A549 (cell line): ENCODE results near the gene ADAM12. TPM values are rescaled to one million over a fixed set of nuclear protein-coding genes. Genes with fewer than 3 reads are reported as not detected.

Source experiments
- ATAC-seq, 2 experiments: fragments of 200-7000 bp in 1 of 2; fragments of >200 bp in 1 of 2; cut with Nextera tagmentation in 1 of 2; cut with Tn5 transposase in 1 of 2; 3 replicates each; pipeline versions ENCODE4 v1.8.0 to v1.9.1; 2018 to 2020; ENCODE audit warnings: mild to moderate bottlenecking in 1 of 2, moderate library complexity in 1 of 2
- CTCF ChIA-PET: fragments of 300-600 bp; sonication (Branson Sonifier 250); formaldehyde crosslinking; extraction: SDS; loops from one replicate; lab custom pipeline; 2021; ENCODE audit warnings: antibody characterized with exemption, inconsistent platforms; lab: Yijun Ruan, JAX
- POLR2A ChIA-PET: fragments of 350-600 bp; formaldehyde crosslinking; extraction: SDS; loops from one replicate; lab custom pipeline; 2021; ENCODE audit warnings: antibody characterized with exemption, inconsistent platforms; lab: Yijun Ruan, JAX
- DNase-seq, 2 experiments: peaks; one replicate each; pipeline versions ENCODE4 v3.0.0 to v3.0.0-alpha.2; 2011 to 2016; ENCODE audit warnings: low read depth in 1 of 2, low spot score in 1 of 2
- FAIRE-seq: peaks from 2 replicates; lab custom pipeline; 2011; peaks lifted over from hg19 to GRCh38; lab: Jason Lieb, UNC
- H3K27ac ChIP-seq, 2 experiments: fragments of >200 bp; sonication (Bioruptor Twin); formaldehyde crosslinking; 3 replicates each; pipeline ENCODE4 v1.5.1; 2016 to 2017
- H3K4me1 ChIP-seq: fragments of >200 bp; sonication (Bioruptor Twin); formaldehyde crosslinking; 3 replicates; pipeline ENCODE4 v1.6.1; 2016
- H3K4me2 ChIP-seq: fragments of >200 bp; sonication (Bioruptor Twin); formaldehyde crosslinking; 3 replicates; pipeline ENCODE4 v1.6.1; 2016
- H3K4me3 ChIP-seq: fragments of >200 bp; sonication (Bioruptor Twin); formaldehyde crosslinking; 3 replicates; pipeline ENCODE4 v1.5.1; 2016
- H3K9me3 ChIP-seq: fragments of >200 bp; sonication (Bioruptor Twin); formaldehyde crosslinking; 3 replicates; pipeline ENCODE4 v1.6.1; 2016
- BCL3 ChIP-seq: fragments of >200 bp; sonication (Bioruptor Twin); formaldehyde crosslinking; IDR thresholded peaks from 3 replicates; pipeline ENCODE4 v1.6.1; 2016
- BHLHE40 ChIP-seq: IDR thresholded peaks from 2 replicates; pipeline ENCODE4 v1.6.1; 2012; ENCODE audit warnings: low read depth, low read length, inconsistent platforms
- CBX2 ChIP-seq: fragments of 200-600 bp; sonication (generic); IDR thresholded peaks from 2 replicates; pipeline ENCODE4 v1.6.1; 2016; ENCODE audit warnings: low read depth, mild to moderate bottlenecking, borderline replicate concordance
- CHD4 ChIP-seq: fragments of 200-600 bp; sonication (generic); IDR thresholded peaks from 2 replicates; pipeline ENCODE4 v1.6.1; 2016; ENCODE audit warnings: antibody characterized with exemption, mild to moderate bottlenecking, borderline replicate concordance
- CTCF ChIP-seq: fragments of >200 bp; sonication (Bioruptor Twin); formaldehyde crosslinking; IDR thresholded peaks from 3 replicates; pipeline ENCODE4 v1.5.1; 2016
- EHMT2 ChIP-seq: fragments of 200-600 bp; sonication (generic); IDR thresholded peaks from 2 replicates; pipeline ENCODE4 v1.6.1; 2016; ENCODE audit warnings: antibody characterized with exemption, low read depth, mild to moderate bottlenecking, moderate library complexity
- EP300 ChIP-seq, 2 experiments: fragments of >200 bp; sonication (Bioruptor Twin); formaldehyde crosslinking; IDR thresholded peaks; 2 replicates in 1 of 2; 3 replicates in 1 of 2; pipeline ENCODE4 v1.6.1; 2016 to 2017
- FOSL2 ChIP-seq, 2 experiments: fragments of 450-650 bp in 1 of 2; fragments of >200 bp in 1 of 2; sonication (Bioruptor Twin) in 1 of 2; formaldehyde crosslinking; IDR thresholded peaks; 2 replicates each; pipeline versions ENCODE4 v1.5.0 to v1.6.1; 2016 to 2020; ENCODE audit warnings: mild to moderate bottlenecking in 1 of 2, moderate library complexity in 1 of 2
- HDAC2 ChIP-seq: fragments of 200-600 bp; sonication (generic); IDR thresholded peaks from 2 replicates; pipeline ENCODE4 v1.6.1; 2016
- HOXB5 ChIP-seq: fragments of 250-450 bp; sonication (Bioruptor Pico); IDR thresholded peaks from 2 replicates; pipeline ENCODE4 v1.5.0; 2020; ENCODE audit warnings: mild to moderate bottlenecking, moderate library complexity
- MYC ChIP-seq: IDR thresholded peaks from 2 replicates; pipeline ENCODE4 v1.6.1; 2012; ENCODE audit warnings: mild to moderate bottlenecking, inconsistent platforms, low read length, improper control_type of control experiment, borderline replicate concordance
- NR3C1 ChIP-seq: fragments of >200 bp; sonication (Bioruptor Twin); formaldehyde crosslinking; IDR thresholded peaks from 3 replicates; pipeline ENCODE4 v1.6.1; 2017
- PHF8 ChIP-seq: fragments of 200-600 bp; sonication (generic); IDR thresholded peaks from 2 replicates; pipeline ENCODE4 v1.6.1; 2016; ENCODE audit warnings: low read depth, mild to moderate bottlenecking, antibody characterized with exemption, moderate library complexity, borderline replicate concordance
- POLR2AphosphoS2 ChIP-seq: conservative IDR thresholded peaks from 2 replicates; pipeline ENCODE4 v1.6.1; 2012; ENCODE audit warnings: low read length, improper control_type of control experiment, inconsistent platforms
- TFCP2L1 ChIP-seq: fragments of 250-450 bp; sonication (Bioruptor Pico); IDR thresholded peaks from 2 replicates; pipeline ENCODE4 v1.5.0; 2021; ENCODE audit warnings: mild to moderate bottlenecking
- ZC3H11A ChIP-seq: fragments of 450-650 bp; IDR thresholded peaks from 2 replicates; pipeline ENCODE4 v1.6.1; 2014; ENCODE audit warnings: antibody characterized with exemption, mild to moderate bottlenecking
- ZFP36 ChIP-seq: fragments of 450-650 bp; IDR thresholded peaks from 2 replicates; pipeline ENCODE4 v1.6.1; 2014; ENCODE audit warnings: borderline replicate concordance; ENCODE audit not compliant: partially characterized antibody
- WGBS: methylation state at CpG from one replicate; pipeline ENCODE4 v1.1.6; 2017; ENCODE audit errors: missing lambda C conversion rate; 5-methylcytosine and 5-hydroxymethylcytosine counted together
- polyA plus RNA-seq, 4 experiments: library from polyadenylated mRNA; depleted of rRNA in 3 of 4; stranded (reverse); fragments of >200 nt; fragmentation: RNase III in 1 of 4; extraction: RNeasy Plus Mini Kit Qiagen cat#74134 plus additional on column Dnase treatment in 1 of 4; gene quantifications; 2 replicates in 3 of 4; 3 replicates in 1 of 4; pipeline ENCODE4 v1.2.3, GENCODE V29; 2011 to 2017
- TF ChIP-seq, protein P1 (sequence below): fragments of 450-650 bp; IDR thresholded peaks from 2 replicates; pipeline ENCODE4 v1.6.1; 2014; ENCODE audit warnings: antibody characterized with exemption
- TF ChIP-seq, protein P2 (sequence below): IDR thresholded peaks from 2 replicates; pipeline ENCODE4 v1.6.1; 2012; ENCODE audit warnings: low read depth, borderline replicate concordance
- TF ChIP-seq, protein P3 (sequence below): IDR thresholded peaks from 2 replicates; pipeline ENCODE4 v1.6.1; 2012

ADAM12 gene
- polyA plus RNA-seq, 2 of the 4 experiments (the other 2 are of a cell fraction) = 1.6 to 4.8 TPM

DNA sequence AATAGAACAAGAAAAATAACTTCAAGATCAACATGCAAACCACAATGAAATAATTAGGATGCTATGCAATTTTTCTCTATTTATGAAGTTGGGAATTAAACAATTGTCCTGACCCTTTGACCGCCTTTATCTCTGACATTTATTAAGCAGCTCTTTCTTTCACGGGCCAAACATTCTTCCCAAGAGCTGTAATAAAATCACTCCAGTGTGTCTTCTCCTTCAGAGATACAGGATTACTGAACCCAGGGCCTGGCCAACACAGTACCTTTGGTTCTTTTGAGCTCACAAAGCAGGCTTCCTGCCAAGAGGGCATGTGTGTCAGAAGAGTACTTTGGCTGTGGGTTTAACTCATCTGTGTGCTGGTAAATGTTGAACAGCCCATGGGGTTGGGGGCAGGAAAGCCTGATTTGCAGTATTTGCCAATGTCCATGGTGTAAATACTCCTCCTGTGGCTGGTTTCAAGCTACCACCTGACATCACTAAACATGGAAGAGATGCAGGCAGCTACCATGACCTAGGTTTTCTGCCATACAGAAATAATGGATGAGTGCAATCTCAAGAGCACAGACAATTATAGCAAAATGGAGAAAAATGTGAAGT, 370.2 kb downstream of the ADAM12 start (continued):
- TF ChIP-seq POLR2AphosphoS2 (no peak), EP300 (IDR thresholded peaks at IDR 0.05) (no peak)
- TF ChIP-seq, all 56 proteins: peak for 0

- Histone ChIP-seq H3K4me3 (no peak overlapping the region), H3K27ac (no peak overlapping the region), H3K9me3 (no peaks in the 10 kb centered on the region), H3K4me2 (no peak overlapping the region), H3K4me1 (peaks cover 32% of the 10 kb centered on the region)
- DNase-seq (no peak), ATAC-seq (no peak), FAIRE-seq (no peak)
- WGBS = 80% methylated on average over 3 of the region's 3 CpGs
- TF ChIP-seq, protein P1, sequence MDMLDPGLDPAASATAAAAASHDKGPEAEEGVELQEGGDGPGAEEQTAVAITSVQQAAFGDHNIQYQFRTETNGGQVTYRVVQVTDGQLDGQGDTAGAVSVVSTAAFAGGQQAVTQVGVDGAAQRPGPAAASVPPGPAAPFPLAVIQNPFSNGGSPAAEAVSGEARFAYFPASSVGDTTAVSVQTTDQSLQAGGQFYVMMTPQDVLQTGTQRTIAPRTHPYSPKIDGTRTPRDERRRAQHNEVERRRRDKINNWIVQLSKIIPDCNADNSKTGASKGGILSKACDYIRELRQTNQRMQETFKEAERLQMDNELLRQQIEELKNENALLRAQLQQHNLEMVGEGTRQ = no peak
- no peak for TF ChIP-seq ZC3H11A
- TF ChIP-seq HOXB5 (CRISPR knock-in tag) = no peak
- TF ChIP-seq MYC = no peak
- no peak for TF ChIP-seq PHF8
- no peak for TF ChIP-seq ZFP36
- TF ChIP-seq, protein P2, sequence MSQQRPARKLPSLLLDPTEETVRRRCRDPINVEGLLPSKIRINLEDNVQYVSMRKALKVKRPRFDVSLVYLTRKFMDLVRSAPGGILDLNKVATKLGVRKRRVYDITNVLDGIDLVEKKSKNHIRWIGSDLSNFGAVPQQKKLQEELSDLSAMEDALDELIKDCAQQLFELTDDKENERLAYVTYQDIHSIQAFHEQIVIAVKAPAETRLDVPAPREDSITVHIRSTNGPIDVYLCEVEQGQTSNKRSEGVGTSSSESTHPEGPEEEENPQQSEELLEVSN = no peak
- no peak for TF ChIP-seq FOSL2 (IDR thresholded peaks at IDR 0.05)
- no peak for TF ChIP-seq FOSL2 (CRISPR knock-in tag; IDR thresholded peaks at IDR 0.05)
- no peak for TF ChIP-seq EHMT2
- TF ChIP-seq BCL3 = no peak
- TF ChIP-seq CTCF = no peak
- no peak for TF ChIP-seq CBX2
- no peak for TF ChIP-seq HDAC2
- TF ChIP-seq TFCP2L1 (CRISPR knock-in tag) = no peak
- no peak for TF ChIP-seq BHLHE40
- no peak for TF ChIP-seq CHD4
- TF ChIP-seq, protein P3, sequence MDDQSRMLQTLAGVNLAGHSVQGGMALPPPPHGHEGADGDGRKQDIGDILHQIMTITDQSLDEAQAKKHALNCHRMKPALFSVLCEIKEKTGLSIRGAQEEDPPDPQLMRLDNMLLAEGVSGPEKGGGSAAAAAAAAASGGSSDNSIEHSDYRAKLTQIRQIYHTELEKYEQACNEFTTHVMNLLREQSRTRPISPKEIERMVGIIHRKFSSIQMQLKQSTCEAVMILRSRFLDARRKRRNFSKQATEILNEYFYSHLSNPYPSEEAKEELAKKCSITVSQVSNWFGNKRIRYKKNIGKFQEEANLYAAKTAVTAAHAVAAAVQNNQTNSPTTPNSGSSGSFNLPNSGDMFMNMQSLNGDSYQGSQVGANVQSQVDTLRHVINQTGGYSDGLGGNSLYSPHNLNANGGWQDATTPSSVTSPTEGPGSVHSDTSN = no peak
- TF ChIP-seq NR3C1 = no peak
- ChIA-PET CTCF (interaction anchor here (0.8 to 1.1 kb wide), 4 partner anchors 28 to 46 kb away, joined by 3 read pairs; no protein-coding TSS in a partner anchor), POLR2A (no interaction called here)
Measured at GRCh38 chr10:126016882-126017281, 371.4 kb downstream of the ADAM12 start.
